ENCODE measurements around the gene TNS4.

TNS4 gene

DNA sequence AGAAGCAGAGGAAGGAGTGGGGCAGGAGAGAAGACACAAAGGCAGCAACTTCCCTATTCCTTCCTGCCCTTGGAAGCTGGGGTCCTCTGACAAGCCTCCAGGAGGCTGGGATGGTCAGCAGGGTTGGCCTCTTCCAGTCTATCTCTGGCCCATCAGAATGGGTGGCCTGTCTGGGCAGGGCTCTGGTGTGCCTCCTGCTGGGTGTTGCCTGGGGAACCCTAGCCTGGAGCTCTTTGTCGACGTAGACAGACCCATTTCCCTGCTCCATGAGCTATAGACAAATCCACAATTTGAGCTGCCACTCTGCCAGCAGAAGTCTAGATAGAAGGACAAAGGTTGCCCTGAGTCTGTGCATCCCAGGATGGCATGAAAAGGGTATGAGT is 46.8 kb downstream of the TNS4 start:
- no peak for DNase-seq

DNA sequence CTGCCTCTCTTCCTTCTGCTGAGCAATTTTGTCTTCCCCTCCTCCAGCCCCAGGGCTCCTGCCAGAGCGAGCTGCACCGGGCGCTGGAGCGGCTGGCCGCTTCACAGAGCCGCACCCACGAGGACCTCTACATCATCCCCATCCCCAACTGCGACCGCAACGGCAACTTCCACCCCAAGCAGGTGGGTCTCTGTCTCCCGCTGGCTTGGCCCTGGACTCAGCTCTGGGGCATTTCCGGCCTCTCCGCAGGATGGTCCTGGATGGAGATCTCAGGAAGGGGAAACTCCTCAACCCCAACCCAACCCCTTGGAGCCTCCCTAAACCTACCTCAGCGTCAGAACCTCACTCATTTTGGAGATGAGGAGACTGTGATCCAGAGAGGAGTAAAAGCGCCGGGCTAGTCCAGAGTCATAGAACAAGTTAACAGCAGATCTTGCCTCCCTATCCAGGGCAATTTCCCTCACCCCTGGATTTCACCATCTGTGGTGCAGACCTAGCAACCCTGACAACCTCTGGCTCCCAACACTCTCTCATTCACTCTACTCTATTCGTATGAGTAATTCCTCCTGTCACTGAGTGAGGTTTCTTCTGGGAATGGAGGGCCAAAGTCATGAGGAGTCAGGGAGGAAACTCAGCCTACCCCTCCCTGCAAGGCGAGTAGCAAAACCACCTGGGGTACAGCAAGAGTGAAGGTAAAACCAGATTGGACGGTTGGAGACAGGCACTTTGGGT is 47.4 kb downstream of the TNS4 start:
- DNase-seq: no peak

DNA sequence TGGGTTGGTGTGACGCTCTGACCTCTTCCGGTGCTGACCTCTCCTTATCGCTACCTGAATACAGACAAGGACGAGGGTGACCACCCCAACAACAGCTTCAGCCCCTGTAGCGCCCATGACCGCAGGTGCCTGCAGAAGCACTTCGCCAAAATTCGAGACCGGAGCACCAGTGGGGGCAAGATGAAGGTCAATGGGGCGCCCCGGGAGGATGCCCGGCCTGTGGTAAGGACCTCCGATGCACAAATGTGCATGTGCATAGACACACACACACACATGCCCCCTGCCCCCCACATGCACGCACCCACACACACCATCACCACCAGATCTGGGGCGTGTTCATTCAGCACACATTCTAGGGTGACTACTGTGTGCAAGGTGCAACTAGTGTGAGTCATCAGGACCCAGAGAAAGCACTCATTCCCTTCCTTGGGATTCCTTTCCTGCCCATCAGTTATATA is 48.5 kb downstream of the TNS4 start:
- DNase-seq: no peak

DNA sequence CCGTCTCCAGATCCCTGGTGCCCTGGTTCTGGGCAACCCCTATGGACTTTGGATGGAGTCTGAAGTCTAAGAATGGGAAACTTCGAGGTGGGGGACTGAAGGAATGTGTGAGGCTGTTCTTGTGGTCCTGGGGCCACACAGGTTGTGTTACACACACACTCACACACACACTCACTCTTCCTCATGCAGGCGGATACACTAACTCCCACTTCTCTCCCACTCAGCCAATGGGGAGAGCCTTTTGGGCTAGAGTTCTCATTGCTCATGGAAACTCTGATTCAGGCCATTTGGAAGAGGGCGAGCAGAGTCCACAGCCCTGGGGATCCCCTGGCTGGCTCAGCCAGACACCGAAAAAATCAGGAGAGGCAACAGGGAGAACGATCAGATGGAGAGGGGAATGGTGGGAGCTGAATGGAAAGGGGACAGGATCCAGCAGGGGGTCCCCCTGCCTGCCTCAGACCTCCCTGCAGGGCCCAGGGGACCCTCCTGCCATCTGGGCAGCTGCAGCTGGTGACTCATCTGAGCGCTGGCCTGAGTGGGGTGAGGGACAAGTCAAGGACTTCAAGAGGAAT is 49.1 kb downstream of the TNS4 start:
- no peak for DNase-seq

DNA sequence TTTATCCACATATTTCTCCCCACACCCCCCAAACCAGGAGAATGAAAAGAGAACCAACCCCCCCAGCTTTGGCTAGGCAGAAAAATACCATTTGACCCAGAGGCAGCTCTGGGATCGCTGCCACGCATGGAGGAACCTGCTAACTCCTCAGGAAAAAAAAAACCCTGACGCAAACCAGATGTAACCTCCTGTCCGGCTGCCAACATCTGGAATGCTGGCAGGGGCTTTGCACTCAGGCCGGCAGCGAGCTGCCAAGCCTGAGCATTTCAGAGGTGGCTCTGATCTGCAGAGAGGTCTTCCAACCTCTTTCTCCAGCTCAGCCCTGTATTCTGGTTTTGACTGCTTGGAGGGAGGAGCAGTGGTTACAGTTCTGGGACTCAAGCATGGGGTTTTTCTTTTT is 50.0 kb downstream of the TNS4 start:
- DNase-seq: no peak

DNA sequence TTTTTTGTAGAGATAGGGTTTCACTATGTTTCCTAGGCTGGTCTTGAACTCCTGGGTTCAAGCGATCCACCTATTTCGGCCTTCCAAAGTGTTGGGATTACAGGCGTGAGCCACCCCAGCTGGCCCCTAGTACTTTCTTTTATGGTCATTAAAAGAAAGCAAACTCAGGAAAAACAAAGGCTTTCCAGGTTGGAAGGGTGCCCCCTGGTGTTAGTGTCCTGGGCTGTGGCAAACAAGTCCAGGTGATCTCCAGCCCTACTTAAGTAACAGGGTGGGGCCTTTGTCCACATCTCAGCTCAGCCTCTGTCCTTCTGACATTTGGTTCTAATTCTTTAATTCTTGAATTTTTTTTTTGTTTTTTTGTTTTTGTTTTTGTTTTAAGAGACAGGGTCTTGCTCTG is 51.2 kb downstream of the TNS4 start:
- DNase-seq: peak; percentile 34

DNA sequence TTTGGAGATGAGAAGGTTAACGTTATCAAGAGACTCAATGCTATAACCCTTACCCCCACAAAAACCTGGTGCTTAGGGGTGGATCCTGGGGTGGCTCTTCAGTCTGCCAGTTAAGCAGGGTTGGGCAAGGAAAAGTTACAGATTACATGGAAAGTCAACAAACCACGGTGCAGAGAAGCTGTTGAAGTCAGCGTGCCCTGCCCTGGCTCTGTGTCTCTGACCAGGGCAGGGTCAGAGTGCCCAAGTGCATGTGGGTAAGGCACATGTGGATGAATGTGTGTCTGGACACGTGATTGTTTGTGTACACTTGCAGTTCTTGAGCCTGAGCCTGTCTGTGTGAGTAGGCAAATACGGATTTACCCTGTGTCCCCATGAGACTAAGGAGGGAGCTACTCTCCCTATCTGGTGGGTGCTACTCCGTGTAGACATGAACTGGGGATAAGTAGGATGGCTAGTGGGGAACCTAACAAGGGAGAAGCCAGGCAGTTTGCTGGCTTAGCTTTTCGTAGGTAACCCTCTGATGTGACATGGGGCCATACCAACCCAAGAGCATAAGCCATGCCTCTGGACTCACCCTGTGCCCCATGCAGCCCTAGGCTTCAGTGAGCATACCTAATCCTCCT is 52.7 kb downstream of the TNS4 start:
- peak; percentile 52 for DNase-seq

DNA sequence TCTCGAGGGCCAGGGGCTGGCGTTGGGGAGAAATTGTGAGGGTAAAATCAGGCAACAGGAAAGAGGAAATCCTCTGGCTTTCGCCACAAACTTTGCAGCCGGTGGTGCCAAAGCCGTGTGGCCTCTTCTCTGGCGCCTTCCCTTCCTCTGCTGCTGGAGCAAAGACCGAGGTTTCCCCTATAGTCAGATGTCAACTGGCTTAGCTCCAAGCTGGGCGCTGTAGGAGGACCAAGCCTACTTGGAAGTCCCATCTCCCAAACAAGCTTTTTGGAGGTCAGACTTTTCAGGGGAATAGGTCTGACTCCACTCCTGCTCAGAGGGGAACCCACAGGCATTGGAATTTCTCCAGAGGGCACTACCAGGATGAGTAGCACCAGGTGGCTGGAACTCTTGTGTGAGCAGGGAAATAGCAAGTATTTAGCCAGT is 53.2 kb downstream of the TNS4 start:
- DNase-seq: peak; percentile 44

DNA sequence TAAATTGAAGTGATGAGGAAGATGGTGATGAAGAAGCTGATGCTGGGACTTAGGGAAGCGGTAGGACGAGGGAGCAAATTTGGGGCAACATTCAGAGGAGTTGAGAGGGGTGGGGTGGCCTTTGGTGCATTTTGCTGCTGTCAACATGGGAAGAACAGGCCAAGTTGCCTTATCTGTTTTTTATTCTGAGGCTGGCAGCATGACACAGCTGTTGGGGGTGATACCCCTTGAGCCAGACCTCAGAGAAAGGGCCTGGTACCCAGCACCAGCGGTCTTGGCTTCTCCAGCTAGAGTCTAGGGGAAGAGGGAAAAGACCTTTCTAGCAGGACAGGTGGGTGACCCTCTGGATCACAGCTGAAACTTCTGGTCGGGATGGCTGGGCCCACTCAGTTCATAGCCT is 53.6 kb downstream of the TNS4 start:
- no peak for DNase-seq

DNA sequence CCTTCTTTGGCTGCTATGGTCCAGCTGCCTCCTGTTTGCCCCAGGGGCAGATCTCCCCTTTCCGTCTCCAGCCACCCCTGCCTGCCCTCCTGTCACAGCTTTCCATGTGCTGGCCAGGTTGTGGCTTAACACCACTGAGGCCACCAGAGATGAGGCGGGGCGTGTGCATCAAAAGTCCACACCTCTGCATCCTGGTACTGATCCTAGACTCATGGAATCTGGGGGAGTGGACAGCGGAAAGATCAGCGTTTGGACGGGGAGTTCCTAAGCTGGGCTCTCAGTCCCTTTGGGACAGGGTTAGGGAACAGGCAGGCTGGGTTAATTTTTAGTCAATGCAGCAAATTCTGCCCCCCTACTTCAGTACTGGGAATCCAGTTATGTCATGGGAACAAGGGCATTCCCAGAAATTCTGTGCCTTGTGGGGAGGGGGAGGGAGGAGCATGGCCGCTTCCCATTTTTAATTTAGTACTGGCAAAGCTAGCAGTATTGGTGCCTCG is 54.2 kb downstream of the TNS4 start:
- no peak for DNase-seq

DNA sequence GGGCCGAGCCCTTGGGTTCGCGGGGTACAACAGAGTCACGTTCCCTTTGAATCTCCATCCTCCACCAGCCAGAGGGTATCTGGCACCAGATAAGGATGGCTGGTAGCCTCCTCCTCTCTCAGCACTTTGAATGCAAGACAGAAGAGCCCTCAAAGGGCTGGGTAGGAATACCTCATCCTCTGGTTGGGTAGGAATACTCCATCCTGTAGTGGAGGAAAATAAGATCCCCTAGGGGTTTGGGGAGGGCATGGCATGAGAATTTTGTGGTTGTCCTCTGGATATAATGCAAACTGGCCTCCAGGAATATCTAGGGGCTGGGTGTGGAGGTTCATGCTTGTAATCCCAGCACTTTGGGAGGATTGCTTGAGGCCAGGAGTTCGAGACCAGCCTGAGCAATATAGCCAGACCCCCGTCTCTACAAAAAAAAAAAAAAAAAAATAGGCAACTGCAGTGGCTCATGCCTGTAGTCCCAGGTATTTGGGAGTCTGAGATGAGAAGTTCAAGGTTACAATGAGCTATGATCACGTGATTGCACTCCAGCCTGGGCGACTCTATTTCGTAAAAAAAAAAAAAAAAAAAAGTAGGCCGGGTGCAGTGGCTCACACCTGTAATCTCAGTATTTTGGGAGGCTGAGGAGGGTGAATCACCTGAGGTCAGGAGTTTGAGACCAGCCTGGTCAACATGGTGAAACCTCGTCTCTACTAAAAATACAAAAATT is 55.5 kb downstream of the TNS4 start:
- no peak for DNase-seq

DNA sequence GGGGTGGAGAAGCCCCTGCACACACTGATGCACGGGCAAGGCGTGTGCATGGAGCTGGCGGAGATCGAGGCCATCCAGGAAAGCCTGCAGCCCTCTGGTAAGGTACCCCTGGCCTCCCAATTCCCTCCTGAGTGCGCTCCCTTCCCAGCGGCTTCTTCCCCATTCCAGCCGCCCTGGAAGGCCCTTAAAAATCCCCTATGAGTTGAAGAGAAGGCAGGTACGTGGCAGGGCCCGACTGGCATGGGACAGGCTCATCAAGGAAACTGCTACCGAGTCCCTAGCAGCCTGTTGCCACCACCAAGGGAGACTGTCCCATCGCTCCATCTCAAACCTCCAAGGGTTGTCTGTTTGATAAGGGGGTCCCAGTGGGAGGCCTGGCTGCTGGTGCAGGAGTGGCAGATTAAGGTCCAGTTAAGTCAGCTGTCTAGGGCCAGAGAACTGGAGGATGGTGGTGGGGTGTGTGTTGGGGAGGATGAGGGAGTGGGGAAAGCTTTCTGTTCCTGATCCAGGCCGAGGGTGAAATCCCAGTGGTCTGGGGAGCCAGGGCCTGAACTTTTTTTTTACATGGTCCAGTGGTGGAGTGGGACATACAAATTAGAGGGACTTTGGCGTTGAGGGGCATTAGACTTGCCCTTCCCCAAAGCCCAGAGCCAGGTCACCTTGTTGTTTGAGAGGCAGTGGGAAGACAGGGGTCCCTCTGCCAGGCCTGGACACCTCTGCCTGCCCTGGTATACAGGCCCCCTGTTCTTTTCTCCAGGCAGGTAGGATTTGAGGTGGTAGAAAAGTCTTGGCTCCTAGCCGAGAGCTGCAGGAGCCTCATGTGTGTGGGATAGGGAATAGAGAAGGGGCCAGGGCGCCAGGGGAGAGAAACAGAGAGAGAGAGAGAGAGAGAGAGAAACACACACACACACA is 57.2 kb downstream of the TNS4 start:
- peak; percentile 13 for DNase-seq

DNA sequence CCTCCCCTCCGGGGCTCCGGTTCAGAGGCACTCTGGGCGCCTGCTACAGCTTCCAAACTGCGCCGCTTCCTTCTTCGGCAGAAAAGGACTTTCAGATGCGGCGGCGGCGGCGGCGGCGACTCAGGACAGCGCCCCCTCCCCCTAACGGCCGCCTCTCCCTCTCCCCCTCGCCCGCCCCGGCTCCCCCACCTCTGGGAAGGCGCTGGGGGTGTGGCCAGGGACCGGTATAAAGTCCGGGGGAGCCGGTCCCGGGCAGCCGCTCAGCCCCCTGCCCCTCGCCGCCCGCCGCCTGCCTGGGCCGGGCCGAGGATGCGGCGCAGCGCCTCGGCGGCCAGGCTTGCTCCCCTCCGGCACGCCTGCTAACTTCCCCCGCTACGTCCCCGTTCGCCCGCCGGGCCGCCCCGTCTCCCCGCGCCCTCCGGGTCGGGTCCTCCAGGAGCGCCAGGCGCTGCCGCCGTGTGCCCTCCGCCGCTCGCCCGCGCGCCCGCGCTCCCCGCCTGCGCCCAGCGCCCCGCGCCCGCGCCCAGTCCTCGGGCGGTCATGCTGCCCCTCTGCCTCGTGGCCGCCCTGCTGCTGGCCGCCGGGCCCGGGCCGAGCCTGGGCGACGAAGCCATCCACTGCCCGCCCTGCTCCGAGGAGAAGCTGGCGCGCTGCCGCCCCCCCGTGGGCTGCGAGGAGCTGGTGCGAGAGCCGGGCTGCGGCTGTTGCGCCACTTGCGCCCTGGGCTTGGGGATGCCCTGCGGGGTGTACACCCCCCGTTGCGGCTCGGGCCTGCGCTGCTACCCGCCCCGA is 58.0 kb downstream of the TNS4 start, which contains the start of gene IGFBP4:
IGFBP4 (plus strand) TSS at position 255 of the 792 bp plus-strand sequence; CDS start at position 541, 286 bp downstream.
- DNase-seq: peak; percentile 81

DNA sequence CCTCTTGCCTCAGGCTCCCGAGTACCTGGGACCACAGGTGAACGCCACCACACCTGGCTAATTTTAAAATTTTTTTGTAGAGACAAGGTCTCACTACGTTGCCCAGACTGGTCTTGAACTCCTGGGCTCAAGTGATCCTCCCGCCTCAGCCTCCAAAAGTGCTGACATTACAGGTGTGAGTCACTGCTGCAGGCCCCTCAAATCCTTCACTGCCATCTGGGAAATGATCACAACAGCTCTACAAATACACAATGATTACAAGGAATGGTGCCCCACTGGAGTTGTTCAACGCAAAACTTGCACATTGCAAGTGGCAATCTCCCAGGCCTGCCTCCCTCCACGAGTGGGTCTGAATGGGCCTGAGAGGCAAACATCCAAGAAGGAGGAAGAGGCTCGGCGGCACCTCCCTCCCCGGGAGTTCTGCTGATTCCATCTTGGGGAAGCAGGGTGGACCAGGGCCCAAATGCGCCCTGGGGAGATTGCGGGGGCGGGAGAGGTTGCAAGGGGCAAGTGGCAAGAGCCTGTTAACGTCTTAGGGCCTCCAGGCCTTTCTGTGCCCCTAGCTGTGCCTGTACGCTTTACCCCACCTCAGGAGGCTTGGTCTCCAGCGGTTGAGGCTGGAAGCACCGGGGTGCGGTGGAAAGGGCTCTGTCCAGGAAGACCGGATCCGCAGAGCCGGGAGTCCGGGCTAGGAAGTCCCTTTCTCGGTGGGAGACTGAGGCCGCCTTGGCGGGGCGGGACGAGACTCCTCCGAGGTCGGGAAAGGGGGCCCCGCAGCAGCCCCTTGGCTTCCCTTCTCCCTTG is 58.8 kb downstream of the TNS4 start:
- peak; percentile 11 for DNase-seq

DNA sequence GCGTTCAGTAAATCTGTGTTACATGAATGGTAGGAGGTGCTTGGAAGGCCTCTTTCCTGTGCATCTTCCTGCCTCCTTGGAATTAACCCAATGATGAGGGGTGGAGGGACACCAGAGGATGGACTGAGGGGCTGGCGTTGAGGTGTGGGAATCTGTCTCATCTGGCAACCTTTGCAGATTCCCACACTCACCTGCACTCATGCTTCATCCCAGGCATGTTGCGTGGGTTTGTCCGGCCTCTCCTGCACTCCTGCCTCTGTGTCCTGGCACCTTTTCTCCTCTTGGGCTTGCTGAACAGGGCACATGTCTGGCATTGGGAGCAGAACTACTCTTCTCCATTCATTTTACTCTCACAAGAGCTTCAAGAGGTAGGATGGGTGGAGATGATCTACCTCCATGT is 61.3 kb downstream of the TNS4 start:
- no peak for DNase-seq

DNA sequence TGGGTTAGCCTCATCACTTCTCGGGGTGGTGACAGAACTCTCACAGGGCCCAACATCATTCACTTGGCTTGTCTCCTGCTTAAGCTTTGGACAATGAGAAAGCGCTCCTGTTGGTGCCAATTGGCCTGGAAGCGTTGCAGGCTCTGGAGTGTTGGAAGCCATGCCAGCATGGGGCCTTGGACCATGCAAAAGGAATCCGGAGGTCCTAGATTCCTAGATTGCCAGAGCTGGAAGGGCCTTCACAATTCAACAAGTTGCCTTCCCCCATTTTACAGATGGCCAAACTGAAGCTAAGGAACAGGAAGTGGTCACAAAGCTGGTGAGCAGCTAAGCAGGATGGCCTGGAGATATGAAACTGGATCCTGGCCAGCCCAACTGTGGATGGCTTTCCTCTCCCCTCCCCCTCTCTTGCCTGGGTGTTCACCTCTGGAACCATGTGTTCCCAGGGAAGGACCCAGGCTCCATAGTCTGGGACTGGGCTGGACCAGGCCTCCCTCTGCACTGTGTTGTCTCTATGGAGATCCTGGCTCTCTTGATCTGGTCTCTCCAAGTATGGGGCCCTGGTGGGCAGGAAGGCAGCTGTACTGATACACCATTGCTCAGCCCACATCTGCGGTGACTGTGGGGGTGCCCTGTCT is 64.2 kb downstream of the TNS4 start:
- DNase-seq: peak; percentile 36

DNA sequence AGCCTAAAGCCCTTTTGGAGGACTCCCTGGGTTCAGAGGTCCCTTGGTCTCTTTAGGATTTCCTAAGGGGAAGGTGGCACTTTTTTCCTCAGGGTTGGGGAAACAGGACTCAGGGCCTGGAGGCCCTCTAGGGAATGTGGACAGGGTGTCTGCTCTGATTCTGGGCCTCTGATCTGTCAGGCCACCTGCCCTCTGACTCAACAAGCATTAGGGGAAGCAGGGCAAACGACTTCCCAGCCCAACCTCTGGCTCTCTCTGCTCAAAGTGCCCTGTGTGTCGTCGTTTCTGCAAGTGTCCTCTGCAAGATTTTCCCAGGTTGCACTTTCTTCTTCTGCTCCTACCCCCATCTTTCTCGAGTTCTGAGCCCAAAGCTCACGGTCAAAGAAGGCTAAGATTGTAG is 64.8 kb downstream of the TNS4 start:
- DNase-seq: peak; percentile 18

DNA sequence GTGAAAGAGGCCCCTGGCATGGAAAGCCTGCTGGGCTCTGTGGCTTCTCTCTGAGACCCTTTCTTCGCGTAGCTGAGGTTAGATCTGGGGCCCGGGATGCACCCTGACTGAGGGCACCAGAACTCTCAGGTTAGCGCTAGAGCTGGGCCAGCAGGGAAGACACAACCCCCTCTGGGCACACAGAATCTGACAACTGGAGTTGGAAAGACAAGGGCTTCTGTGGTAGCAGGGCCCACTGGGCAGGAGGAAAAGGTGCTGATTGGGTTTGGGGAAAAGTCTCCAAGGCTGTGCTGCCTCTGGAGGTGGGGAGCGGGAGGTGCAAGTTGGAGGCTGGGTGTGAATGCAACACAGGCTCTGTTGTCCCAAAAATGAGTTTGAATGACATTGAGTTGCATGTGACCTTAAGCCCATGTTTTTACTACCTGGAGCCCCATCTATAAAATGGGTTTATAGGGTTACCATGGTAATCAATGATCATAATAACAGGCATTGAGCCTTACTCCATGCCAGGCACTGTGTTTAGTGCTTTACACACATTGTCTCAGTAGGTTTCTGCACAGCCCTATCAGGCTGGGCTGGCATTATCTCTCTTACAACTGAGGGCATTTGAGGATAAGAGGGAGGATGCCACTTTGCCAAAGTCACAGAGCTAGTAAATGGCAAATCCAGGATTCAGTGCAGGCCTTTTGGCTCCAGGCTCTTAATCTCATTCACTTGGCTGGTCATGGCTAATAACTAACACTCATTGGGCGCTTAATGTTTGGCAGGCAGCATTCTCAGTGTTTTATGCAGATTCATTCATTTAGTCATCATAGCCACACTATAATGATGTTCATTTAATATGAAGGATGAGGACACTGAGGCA is 67.6 kb downstream of the TNS4 start:
- peak; percentile 18 for DNase-seq

Data from inflammatory macrophage treated with lipopolysaccharide for 4 hours (primary cell).